ENCODE results near the gene HOXC5. TPM values are rescaled to one million over a fixed set of nuclear protein-coding genes. Genes with fewer than 3 reads are reported as not detected.

The HOXC5 gene
- total RNA-seq, 8 experiments from 2014 or later, result 4.4 to 49.2 (median 10.4) TPM

DNA sequence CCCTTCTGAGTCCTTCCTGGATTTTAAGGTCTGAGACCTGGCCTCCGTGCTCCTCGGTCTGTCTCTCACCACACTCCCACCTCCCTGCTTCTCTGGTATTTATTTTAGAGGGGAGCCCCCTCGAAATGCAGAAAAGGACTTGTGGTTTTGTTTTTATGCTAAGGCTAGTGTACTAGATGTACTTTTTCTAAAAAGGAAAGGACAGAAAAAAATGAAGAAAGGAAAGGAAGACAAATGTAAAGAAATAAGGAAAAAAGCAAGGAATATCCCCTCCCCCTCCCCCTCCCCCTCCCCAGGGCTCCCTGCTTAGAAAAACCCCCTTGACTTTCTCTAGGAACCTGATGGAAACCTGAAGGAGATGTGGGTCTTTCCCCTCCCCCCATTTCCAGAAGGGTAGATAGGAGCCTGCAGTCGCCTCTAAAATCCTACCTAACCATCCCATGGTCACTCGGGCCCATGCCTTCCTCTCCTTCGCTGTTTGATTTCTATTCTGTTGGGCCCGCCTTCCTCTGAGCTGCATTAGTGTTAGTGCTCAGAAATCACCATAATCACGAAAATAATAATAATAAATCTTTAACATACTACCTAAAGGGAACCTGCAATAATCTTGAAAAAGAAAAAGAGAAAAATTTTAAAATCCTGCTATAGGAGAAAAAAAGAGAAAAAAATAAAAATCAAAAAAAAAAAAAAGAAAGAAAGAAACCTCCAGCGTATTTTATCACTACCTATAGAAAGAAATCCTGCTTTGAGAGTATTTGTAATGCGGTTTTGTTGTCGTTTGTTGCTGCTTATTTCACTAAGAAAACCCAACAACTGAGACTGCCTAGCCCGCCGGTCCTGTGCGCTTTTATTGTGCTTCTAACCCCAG lies 21.0 kb upstream of the HOXC5 start:
- in situ Hi-C loops (cut with MboI; ENCODE audit: low pct_unique_long_range_greater_than_20kb in 2 of 9, low sequenced_read_pairs in 9 of 9, unreplicated experiment in 9 of 9), result loop anchor here in 3 of 9 experiments (25.0 kb wide), 2 partner anchors 350 to 375 kb away; partner anchors contain the start of genes GPR84 (in 2 of the 3) and ZNF385A (in 1 of the 3)
- WGBS, 10 experiments, result 16 to 76% (median 52%) methylated on average over 3 to 14 of the region's 14 CpGs
- no peak overlapping the region for H3K4me3 ChIP-seq
- ATAC-seq (replicated peaks in 6 of 8), result no peak
- no peak overlapping the region for H3K27ac ChIP-seq
- peaks cover 3 to 11% of the 10 kb centered on the region in 2 donors for H3K4me1 ChIP-seq (replicated peaks in 1 of 2)

DNA sequence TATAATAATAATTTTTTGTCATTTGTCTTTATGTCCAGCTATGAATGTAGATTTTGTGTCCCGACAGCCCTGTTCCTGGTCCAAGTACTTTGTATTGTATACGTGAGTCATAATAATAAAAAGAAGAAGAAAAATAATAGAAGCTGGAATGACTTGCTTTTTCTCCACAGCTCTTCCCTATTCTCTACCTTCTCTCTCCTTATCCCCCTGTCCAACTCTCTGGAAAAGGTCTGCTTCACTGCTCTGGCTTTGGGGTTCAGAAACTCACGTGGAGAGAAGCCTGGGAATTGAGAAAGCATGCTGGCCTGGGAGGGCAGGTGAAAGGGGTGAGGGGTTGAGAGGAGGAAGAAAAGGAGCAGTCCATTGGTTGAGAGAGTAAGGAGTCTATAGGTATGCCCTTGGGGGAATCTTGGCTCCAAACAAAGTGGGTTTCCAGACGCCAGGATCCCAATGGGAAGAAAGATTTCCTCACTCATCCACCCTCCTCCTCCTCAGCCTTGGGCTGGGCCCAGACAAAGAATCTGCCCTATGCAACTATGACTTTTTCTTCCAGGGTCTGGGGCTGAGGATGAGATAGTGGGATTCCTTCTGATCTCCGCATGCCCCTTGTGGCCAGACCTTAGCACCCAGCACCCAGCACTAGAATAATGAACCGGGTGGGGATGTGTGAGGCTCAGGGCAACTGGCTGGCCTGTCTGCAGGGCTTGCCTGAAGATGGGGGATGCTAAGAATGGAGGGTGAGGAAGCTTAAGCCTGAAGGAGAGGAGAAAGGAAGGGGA lies 20.0 kb upstream of the HOXC5 start:
- H3K4me1 ChIP-seq (replicated peaks in 1 of 2), result peaks cover 3 to 16% of the 10 kb centered on the region in 2 donors
- in situ Hi-C loops (cut with MboI; ENCODE audit: low pct_unique_long_range_greater_than_20kb in 2 of 9, low sequenced_read_pairs in 9 of 9, unreplicated experiment in 9 of 9), result loop anchor here in 3 of 9 experiments (25.0 kb wide), 2 partner anchors 349 to 374 kb away; partner anchors contain the start of genes GPR84 (in 2 of the 3) and ZNF385A (in 1 of the 3)
- peak in 1 of 8 experiments; percentile 1 for ATAC-seq (replicated peaks in 6 of 8)
- 17 to 100% (median 40%) methylated on average over 1 to 6 of the region's 6 CpGs for WGBS, 10 experiments
- H3K27ac ChIP-seq, result no peak overlapping the region
- no peak overlapping the region for H3K4me3 ChIP-seq

- no peak overlapping the region for H3K4me3 ChIP-seq
- no peak overlapping the region for H3K27ac ChIP-seq
- no peak for ATAC-seq (replicated peaks in 6 of 8)
- peaks cover 13 to 18% of the 10 kb centered on the region in 2 donors for H3K4me1 ChIP-seq (replicated peaks in 1 of 2)
- WGBS, 10 experiments, result 0 to 85% (median 8%) methylated on average over 1 to 25 of the region's 36 CpGs; no CpG with 5 or more reads in 5 of the 10 experiments
- in situ Hi-C loops (cut with MboI; ENCODE audit: low pct_unique_long_range_greater_than_20kb in 2 of 9, low sequenced_read_pairs in 9 of 9, unreplicated experiment in 9 of 9), result loop anchor here in 3 of 9 experiments (25.0 kb wide), 2 partner anchors 348 to 373 kb away; partner anchors contain the start of genes GPR84 (in 2 of the 3) and ZNF385A (in 1 of the 3)
These were observed 18.4 kb upstream of the HOXC5 start for GRCh38 chr12:54014377-54015017.

GRCh38 chr12:54015018-54015931 lies 17.6 kb upstream of the HOXC5 start:
- peaks cover 15 to 20% of the 10 kb centered on the region in 2 donors for H3K4me1 ChIP-seq (replicated peaks in 1 of 2)
- ATAC-seq (replicated peaks in 6 of 8), result no peak
- in situ Hi-C loops (cut with MboI; ENCODE audit: low pct_unique_long_range_greater_than_20kb in 2 of 9, low sequenced_read_pairs in 9 of 9, unreplicated experiment in 9 of 9), result loop anchor here in 3 of 9 experiments (25.0 kb wide), 2 partner anchors 347 to 372 kb away; partner anchors contain the start of genes GPR84 (in 2 of the 3) and ZNF385A (in 1 of the 3)
- WGBS, 10 experiments, result 8 to 88% (median 36%) methylated on average over 1 to 20 of the region's 23 CpGs; no CpG with 5 or more reads in 1 of the 10 experiments
- H3K4me3 ChIP-seq, result no peak overlapping the region
- no peak overlapping the region for H3K27ac ChIP-seq

DNA sequence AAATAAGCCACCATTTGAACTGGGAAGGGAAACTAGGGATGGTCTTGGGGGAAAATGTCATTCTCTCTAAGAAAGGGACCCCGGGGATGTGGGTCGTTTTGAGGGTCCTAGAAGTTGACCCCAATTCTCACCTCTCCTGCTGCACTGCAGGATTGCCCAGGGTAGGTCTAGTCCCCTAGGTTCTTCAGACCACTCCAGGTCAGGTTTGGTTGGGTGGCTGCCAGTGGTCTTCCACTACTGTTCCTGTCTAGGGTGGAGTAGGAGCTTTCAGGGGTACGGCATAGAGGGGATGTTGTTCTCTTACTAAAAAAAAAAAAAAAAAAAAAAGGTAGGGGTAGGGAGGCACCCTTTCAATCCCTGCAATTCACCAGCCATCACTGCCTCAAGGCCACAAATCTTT lies 16.8 kb upstream of the HOXC5 start:
- Histone ChIP-seq H3K4me3 (peak overlapping the region in 3 of 5 donors; percentile 31 to 44 (median 43)), H3K27ac (no peak overlapping the region), H3K4me1 (replicated peaks in 1 of 2) (peaks cover 15 to 28% of the 10 kb centered on the region in 2 donors)
- WGBS, 10 experiments, result 0 to 100% (median 20%) methylated on average over 1 to 3 of the region's 3 CpGs; no CpG with 5 or more reads in 1 of the 10 experiments
- in situ Hi-C loops (cut with MboI; ENCODE audit: low pct_unique_long_range_greater_than_20kb in 2 of 9, low sequenced_read_pairs in 9 of 9, unreplicated experiment in 9 of 9), result loop anchor here in 3 of 9 experiments (25.0 kb wide), 2 partner anchors 346 to 371 kb away; partner anchors contain the start of genes GPR84 (in 2 of the 3) and ZNF385A (in 1 of the 3)
- ATAC-seq (replicated peaks in 6 of 8), result no peak

DNA sequence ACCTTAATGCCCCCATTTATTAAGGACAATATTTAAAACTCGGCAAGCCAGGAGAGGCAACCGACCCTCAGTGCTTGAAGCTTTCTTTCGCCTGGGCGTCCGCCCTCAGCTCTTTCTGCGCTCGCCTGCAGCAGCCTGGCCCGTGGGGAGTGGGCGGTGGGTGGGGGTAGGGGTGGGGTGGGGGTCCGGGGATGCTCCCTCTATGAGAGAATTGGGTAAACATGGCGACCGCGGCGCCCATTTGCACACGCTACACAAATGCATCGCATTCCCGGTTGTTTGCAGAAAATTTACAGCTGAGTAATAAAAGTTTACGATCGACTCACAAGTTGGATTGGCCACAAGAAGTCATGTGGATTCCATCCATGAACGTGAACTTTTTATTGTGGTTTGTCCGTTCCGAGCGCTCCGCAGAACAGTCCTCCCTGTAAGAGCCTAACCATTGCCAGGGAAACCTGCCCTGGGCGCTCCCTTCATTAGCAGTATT lies 16.3 kb upstream of the HOXC5 start:
- Histone ChIP-seq H3K4me3 (peak overlapping the region in 3 of 5 donors; percentile 31 to 44 (median 43)), H3K27ac (no peak overlapping the region), H3K4me1 (replicated peaks in 1 of 2) (peaks cover 15 to 33% of the 10 kb centered on the region in 2 donors)
- 0 to 11% (median 1%) methylated on average over 1 to 13 of the region's 25 CpGs; no CpG with 5 or more reads in 4 of the 10 experiments for WGBS, 10 experiments
- peak in 3 of 8 experiments; percentile 10 to 22 (median 19) for ATAC-seq (replicated peaks in 6 of 8)
- in situ Hi-C loops (cut with MboI; ENCODE audit: low pct_unique_long_range_greater_than_20kb in 2 of 9, low sequenced_read_pairs in 9 of 9, unreplicated experiment in 9 of 9), result loop anchor here in 3 of 9 experiments (25.0 kb wide), 2 partner anchors 346 to 371 kb away; partner anchors contain the start of genes GPR84 (in 2 of the 3) and ZNF385A (in 1 of the 3)

GRCh38 chr12:54017027-54017788 lies 15.6 kb upstream of the HOXC5 start:
- in situ Hi-C loops (cut with MboI; ENCODE audit: low pct_unique_long_range_greater_than_20kb in 2 of 9, low sequenced_read_pairs in 9 of 9, unreplicated experiment in 9 of 9), result loop anchor here in 3 of 9 experiments (25.0 kb wide), 2 partner anchors 345 to 370 kb away; partner anchors contain the start of genes GPR84 (in 2 of the 3) and ZNF385A (in 1 of the 3)
- 0 to 4% (median 0%) methylated on average over 1 to 9 of the region's 24 CpGs; no CpG with 5 or more reads in 1 of the 10 experiments for WGBS, 10 experiments

DNA sequence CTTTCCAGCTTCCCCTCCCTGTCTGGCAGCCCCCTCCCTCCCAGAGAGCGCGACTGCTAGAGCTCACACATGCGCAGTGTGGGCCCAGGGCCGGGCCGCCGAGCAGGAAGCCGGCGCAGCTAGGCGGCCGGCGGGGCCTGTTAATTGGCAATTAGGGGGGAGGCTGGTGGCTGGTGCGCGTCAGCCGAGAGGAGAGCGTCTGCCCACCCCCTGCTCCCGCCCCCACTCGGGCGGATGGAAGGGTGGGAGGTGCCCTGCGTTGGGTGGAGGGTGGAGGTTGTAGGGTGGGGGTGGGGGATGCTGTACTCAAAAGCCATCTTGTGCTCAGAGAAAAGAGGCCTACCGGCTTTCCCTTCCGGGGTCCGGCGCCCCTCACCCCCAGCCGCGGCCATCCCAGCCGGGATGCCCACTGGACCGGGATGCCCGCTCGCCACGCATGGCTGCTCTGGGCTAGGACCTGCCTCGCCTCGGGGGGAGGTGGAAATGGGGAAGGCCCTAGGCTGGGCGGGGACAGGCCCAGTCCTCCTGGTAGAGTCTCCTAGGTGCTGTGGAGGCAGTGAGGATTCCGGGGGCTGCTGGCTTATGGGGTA lies 14.9 kb upstream of the HOXC5 start:
- Histone ChIP-seq H3K4me1 (replicated peaks in 1 of 2) (peaks cover 15 to 47% of the 10 kb centered on the region in 2 donors), H3K4me3 (peak overlapping the region; percentile 26 to 44 (median 37)), H3K27ac (peak overlapping the region in 1 of 2 donors; percentile 84)
- 0% methylated on average over 1 of the region's 34 CpGs; no CpG with 5 or more reads in 9 of the 10 experiments for WGBS, 10 experiments
- in situ Hi-C loops (cut with MboI; ENCODE audit: low pct_unique_long_range_greater_than_20kb in 2 of 9, low sequenced_read_pairs in 9 of 9, unreplicated experiment in 9 of 9), result loop anchor here in 3 of 9 experiments (25.0 kb wide), 2 partner anchors 344 to 369 kb away; partner anchors contain the start of genes GPR84 (in 2 of the 3) and ZNF385A (in 1 of the 3)
- peak; percentile 51 to 89 (median 86) for ATAC-seq (replicated peaks in 6 of 8)

More at GRCh38 chr12:54017027-54017788, 15.6 kb upstream of the HOXC5 start:
- Histone ChIP-seq H3K4me3 (peak overlapping the region; percentile 26 to 44 (median 37)), H3K27ac (no peak overlapping the region), H3K4me1 (replicated peaks in 1 of 2) (peaks cover 15 to 40% of the 10 kb centered on the region in 2 donors)
- ATAC-seq (replicated peaks in 6 of 8), result peak; percentile 5 to 73 (median 66)

- 4% methylated on average over 10 of the region's 29 CpGs; no CpG with 5 or more reads in 9 of the 10 experiments for WGBS, 10 experiments
- peak overlapping the region; percentile 26 to 44 (median 37) for H3K4me3 ChIP-seq
- peak in 3 of 8 experiments; percentile 0 to 9 (median 4) for ATAC-seq (replicated peaks in 6 of 8)
- H3K27ac ChIP-seq, result peak overlapping the region in 1 of 2 donors; percentile 84
- in situ Hi-C loops (cut with MboI; ENCODE audit: low pct_unique_long_range_greater_than_20kb in 2 of 9, low sequenced_read_pairs in 9 of 9, unreplicated experiment in 9 of 9), result loop anchor here in 3 of 9 experiments (25.0 kb wide), 2 partner anchors 344 to 369 kb away; partner anchors contain the start of genes GPR84 (in 2 of the 3) and ZNF385A (in 1 of the 3)
- H3K4me1 ChIP-seq (replicated peaks in 1 of 2), result peaks cover 15 to 53% of the 10 kb centered on the region in 2 donors
These were observed 14.3 kb upstream of the HOXC5 start for GRCh38 chr12:54018468-54018984.

All from motor neuron (in vitro differentiated cells).